Smooth muscle cell (in vitro differentiated cells): ENCODE results near the gene ZNF516. TPM values are rescaled to one million over a fixed set of nuclear protein-coding genes. Genes with fewer than 3 reads are reported as not detected.

Experiments
- DNase-seq: peaks from one replicate; lab custom pipeline; 2025; ENCODE audit not compliant: unreplicated experiment; lab: John Stamatoyannopoulos, UW
- H2AFZ ChIP-seq: fragments of 200-600 bp; sonication (generic); 2 replicates; pipeline ENCODE4 v1.6.0; 2016; ENCODE audit warnings: antibody characterized with exemption, low read depth, mild to moderate bottlenecking
- H3F3A ChIP-seq: fragments of 200-600 bp; sonication (generic); 2 replicates; pipeline ENCODE4 v1.6.0; 2017; ENCODE audit warnings: antibody characterized with exemption, low read depth
- H3K27ac ChIP-seq: fragments of 200-600 bp; sonication (generic); 2 replicates; pipeline ENCODE4 v1.5.1; 2016; ENCODE audit warnings: low read depth, mild to moderate bottlenecking
- H3K27me3 ChIP-seq: fragments of 200-600 bp; sonication (generic); 2 replicates; pipeline ENCODE4 v1.6.1; 2016; ENCODE audit warnings: low read depth, mild to moderate bottlenecking
- H3K36me3 ChIP-seq: fragments of 200-600 bp; sonication (generic); 2 replicates; pipeline ENCODE4 v1.5.1; 2016; ENCODE audit warnings: low read depth
- H3K4me1 ChIP-seq: fragments of 200-600 bp; sonication (generic); 2 replicates; pipeline ENCODE4 v1.5.1; 2016; ENCODE audit warnings: low read depth
- H3K4me2 ChIP-seq: fragments of 200-600 bp; sonication (generic); 2 replicates; pipeline ENCODE4 v1.6.0; 2016; ENCODE audit warnings: mild to moderate bottlenecking
- H3K4me3 ChIP-seq: fragments of 200-600 bp; sonication (generic); 2 replicates; pipeline ENCODE4 v1.5.1; 2016; ENCODE audit warnings: mild to moderate bottlenecking
- H3K79me2 ChIP-seq: fragments of 200-600 bp; sonication (generic); 2 replicates; pipeline ENCODE4 v1.6.0; 2016; ENCODE audit warnings: low read depth, mild to moderate bottlenecking
- H3K9ac ChIP-seq: fragments of 200-600 bp; sonication (generic); 2 replicates; pipeline ENCODE4 v1.6.0; 2016; ENCODE audit warnings: low read depth
- H3K9me3 ChIP-seq: fragments of 200-600 bp; sonication (generic); replicated peaks from 2 replicates; pipeline ENCODE4 v1.5.1; 2016; ENCODE audit warnings: low read depth
- H4K20me1 ChIP-seq: fragments of 200-600 bp; sonication (generic); 2 replicates; pipeline ENCODE4 v1.6.0; 2016; ENCODE audit warnings: low read depth
- WGBS: methylation state at CpG from one replicate; pipeline ENCODE4 v1.1.7; 2016; ENCODE audit warnings: low lambda C conversion rate; 5-methylcytosine and 5-hydroxymethylcytosine counted together
- polyA plus RNA-seq: library from polyadenylated mRNA; unstranded; fragments of >200 nt; fragmentation: Nextera tagmentation; extraction: Ambion mirVana; gene quantifications from 2 replicates; pipeline ENCODE4 v1.2.1, GENCODE V29; 2016
- total RNA-seq: library from RNA; depleted of rRNA; stranded (reverse); fragments of >200 nt; gene quantifications from 2 replicates; pipeline ENCODE4 v1.2.3, GENCODE V29; 2014
- TF ChIP-seq, protein P1 (sequence below): fragments of 200-600 bp; sonication (generic); IDR thresholded peaks from 2 replicates; pipeline ENCODE4 v1.5.1; 2017; ENCODE audit warnings: borderline replicate concordance, mild to moderate bottlenecking, antibody characterized with exemption; ENCODE audit not compliant: insufficient read depth, poor library complexity, severe bottlenecking

Gene ZNF516
- total and polyA plus RNA-seq, 2 experiments from 2014 or later, result 15.6 to 24.2 TPM

DNA sequence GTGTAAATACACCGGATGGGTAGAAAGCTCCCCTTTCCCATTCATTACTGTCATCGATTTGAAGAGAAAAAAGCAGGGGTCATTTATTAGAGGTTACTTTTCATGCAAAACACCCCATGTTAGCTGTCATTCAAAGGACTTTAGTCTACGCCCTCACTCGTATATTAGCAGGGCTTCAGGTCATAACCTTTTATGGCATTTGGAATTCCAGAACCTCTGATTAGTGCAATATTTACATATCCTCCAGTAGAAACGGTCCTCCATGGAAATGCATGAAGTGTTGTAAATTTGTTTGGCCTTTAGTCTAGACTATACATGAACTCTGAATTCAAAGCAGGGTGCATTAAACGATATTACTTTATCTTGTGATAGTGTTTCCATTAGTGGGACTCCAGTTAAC lies 180.5 kb downstream of the ZNF516 start:
- no peak for DNase-seq
- TF ChIP-seq, protein P1, sequence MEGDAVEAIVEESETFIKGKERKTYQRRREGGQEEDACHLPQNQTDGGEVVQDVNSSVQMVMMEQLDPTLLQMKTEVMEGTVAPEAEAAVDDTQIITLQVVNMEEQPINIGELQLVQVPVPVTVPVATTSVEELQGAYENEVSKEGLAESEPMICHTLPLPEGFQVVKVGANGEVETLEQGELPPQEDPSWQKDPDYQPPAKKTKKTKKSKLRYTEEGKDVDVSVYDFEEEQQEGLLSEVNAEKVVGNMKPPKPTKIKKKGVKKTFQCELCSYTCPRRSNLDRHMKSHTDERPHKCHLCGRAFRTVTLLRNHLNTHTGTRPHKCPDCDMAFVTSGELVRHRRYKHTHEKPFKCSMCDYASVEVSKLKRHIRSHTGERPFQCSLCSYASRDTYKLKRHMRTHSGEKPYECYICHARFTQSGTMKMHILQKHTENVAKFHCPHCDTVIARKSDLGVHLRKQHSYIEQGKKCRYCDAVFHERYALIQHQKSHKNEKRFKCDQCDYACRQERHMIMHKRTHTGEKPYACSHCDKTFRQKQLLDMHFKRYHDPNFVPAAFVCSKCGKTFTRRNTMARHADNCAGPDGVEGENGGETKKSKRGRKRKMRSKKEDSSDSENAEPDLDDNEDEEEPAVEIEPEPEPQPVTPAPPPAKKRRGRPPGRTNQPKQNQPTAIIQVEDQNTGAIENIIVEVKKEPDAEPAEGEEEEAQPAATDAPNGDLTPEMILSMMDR, result no peak
- no peak overlapping the region for H3K4me2 ChIP-seq
- H3K9ac ChIP-seq, result no peak overlapping the region
- no peaks in the 10 kb centered on the region for H4K20me1 ChIP-seq
- H3K9me3 ChIP-seq, result no peaks in the 10 kb centered on the region
- no peaks in the 10 kb centered on the region for H3K79me2 ChIP-seq
- no peak overlapping the region for H2AFZ ChIP-seq
- H3K4me3 ChIP-seq, result no peak overlapping the region
- H3K27ac ChIP-seq, result no peak overlapping the region
- H3K27me3 ChIP-seq, result no peaks in the 10 kb centered on the region
- 56% methylated on average over 6 of the region's 6 CpGs for WGBS
- H3K36me3 ChIP-seq, result no peaks in the 10 kb centered on the region
- no peaks in the 10 kb centered on the region for H3K4me1 ChIP-seq
- H3F3A ChIP-seq, result no peaks in the 10 kb centered on the region

DNA sequence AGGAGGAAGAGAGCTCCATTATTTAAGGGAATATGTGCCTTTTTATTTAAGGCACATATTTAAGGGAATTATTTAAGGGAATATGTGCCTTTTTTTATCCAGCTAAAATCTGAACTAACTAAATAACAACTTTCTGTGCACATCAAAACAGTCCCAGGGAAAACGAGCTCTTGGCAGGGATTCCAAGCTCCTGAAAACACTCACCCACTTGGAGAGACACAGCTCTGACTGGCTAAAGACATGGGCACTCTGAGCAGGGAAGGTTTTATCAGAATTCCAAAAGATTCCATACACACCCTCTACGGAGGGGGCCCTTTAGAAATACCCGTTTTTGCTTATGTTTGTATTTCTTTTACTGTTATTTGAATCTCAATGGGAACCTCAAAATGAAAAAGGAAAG lies 181.0 kb downstream of the ZNF516 start:
- no peaks in the 10 kb centered on the region for H3K36me3 ChIP-seq
- DNase-seq, result no peak
- H3K79me2 ChIP-seq, result no peaks in the 10 kb centered on the region
- H2AFZ ChIP-seq, result no peak overlapping the region
- H3F3A ChIP-seq, result no peaks in the 10 kb centered on the region
- no peak overlapping the region for H3K4me3 ChIP-seq
- no peaks in the 10 kb centered on the region for H3K9me3 ChIP-seq
- H3K4me1 ChIP-seq, result no peaks in the 10 kb centered on the region
- H3K4me2 ChIP-seq, result no peak overlapping the region
- no peak overlapping the region for H3K27ac ChIP-seq
- H3K9ac ChIP-seq, result no peak overlapping the region
- no peaks in the 10 kb centered on the region for H3K27me3 ChIP-seq
- TF ChIP-seq, protein P1, result no peak
- 34% methylated on average over 3 of the region's 3 CpGs for WGBS
- H4K20me1 ChIP-seq, result no peaks in the 10 kb centered on the region
